ENCODE data around the gene MED9. TPM values are rescaled to one million over a fixed set of nuclear protein-coding genes. Genes with fewer than 3 reads are reported as not detected.

Gene MED9
- total and polyA plus RNA-seq, 2 of the 4 experiments (the other 2 are of a cell fraction): 6.1 to 10.1 TPM

DNA sequence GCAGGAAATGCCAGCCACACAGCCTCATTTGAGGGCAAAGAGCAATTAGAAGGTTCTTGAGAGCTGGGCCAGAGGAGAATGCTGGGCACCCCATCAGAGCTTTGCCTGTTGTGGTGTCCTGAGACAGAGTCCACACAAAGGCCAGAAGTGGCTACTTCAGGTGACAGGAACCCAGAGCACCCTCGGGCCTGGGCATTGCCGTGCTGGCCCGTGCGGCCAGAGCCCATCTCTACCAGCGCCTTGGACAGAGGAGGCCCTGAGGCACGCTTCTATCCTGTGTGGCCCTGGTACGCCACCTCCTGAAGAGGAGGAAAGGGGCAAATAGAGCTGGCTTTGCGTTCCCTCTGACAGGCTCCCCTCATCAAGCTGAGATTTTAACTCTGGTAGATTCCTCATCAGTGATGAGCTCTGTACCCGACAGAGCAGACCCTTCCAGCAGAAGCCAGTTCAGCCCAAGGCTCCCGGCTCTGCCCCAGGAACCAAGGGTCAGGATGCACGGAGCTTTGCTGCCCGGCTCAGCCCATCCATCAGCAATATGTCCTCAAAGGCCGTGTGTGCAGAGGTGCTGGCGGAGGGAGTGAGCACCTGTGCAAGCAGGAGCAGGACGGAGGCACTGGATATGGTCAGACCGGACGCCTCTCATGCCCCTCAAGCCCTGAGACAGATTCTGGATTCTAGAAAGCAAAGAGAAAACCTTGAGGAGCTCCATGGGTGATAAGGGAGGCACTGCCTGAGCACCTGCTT, 22.8 kb downstream of the MED9 start:
- H3K14ac ChIP-seq (replicated peaks; ENCODE audit: low read depth, low read length): no peak overlapping the region
- H4K20me1 ChIP-seq (ENCODE audit: insufficient read depth, low read length): peaks cover 7% of the 10 kb centered on the region; the same call in 1 of the 2 replicates
- no peak overlapping the region for H3K9ac ChIP-seq (ENCODE audit: low read depth, low read length)
- H4K91ac ChIP-seq (ENCODE audit: insufficient read depth, low read depth, low read length): no peak overlapping the region
- H3K4me3 ChIP-seq (ENCODE audit: insufficient read depth, low read depth, low read length): no peak overlapping the region
- intact Hi-C loops (cut with micrococcal nuclease): loop anchor here (5.0 kb wide), 1 partner anchor 113 kb away; no protein-coding TSS in a partner anchor
- H4K5ac ChIP-seq (ENCODE audit: low read depth, low read length): no peak overlapping the region
- dilution Hi-C loops (cut with HindIII; ENCODE audit: low sequenced_read_pairs, unreplicated experiment): no loop called here
- no peak overlapping the region for H3K4me2 ChIP-seq (ENCODE audit: low read depth, low read length)
- H2AK9ac ChIP-seq (replicated peaks; ENCODE audit: low read depth, low read length, poor library complexity): no peak overlapping the region
- no peak overlapping the region for H3K56ac ChIP-seq (ENCODE audit: extremely low read depth, insufficient read depth, low read length)
- no peak overlapping the region for H3K27ac ChIP-seq (ENCODE audit: insufficient read depth, low read length)
- H2BK15ac ChIP-seq (ENCODE audit: low read depth, low read length): no peak overlapping the region
- WGBS, 2 experiments (ENCODE audit: extremely low coverage in 2 of 2, insufficient read length in 1 of 2): 91% methylated on average over 6 of the region's 17 CpGs; no CpG with 5 or more reads in 1 of the 2 experiments
- no peak overlapping the region for H4K8ac ChIP-seq (ENCODE audit: low read depth in 2 of 2, low read length in 2 of 2)
- ATAC-seq (ENCODE audit: low read depth) (no peak), DNase-seq (no peak)
- in situ Hi-C loops (cut with MboI; ENCODE audit: low sequenced_read_pairs): loop anchor here (5.0 kb wide), 3 partner anchors 68 to 143 kb away; no protein-coding TSS in a partner anchor
- no peak overlapping the region for H3K23ac ChIP-seq (ENCODE audit: low read depth, low read length)
- H3K4ac ChIP-seq (ENCODE audit: low read depth, low read length): no peak overlapping the region
- no peaks in the 10 kb centered on the region for H3K9me1 ChIP-seq (ENCODE audit: insufficient read depth, low read length)
- H2BK120ac ChIP-seq (ENCODE audit: low read depth, low read length): no peak overlapping the region
- no peaks in the 10 kb centered on the region for H3K36me3 ChIP-seq (ENCODE audit: control insufficient read depth, insufficient read depth, low read length)
- BruUV-seq (replicated peaks): no TSS peak
- peaks cover 3% of the 10 kb centered on the region; the same call in 1 of the 2 replicates for H3K27me3 ChIP-seq (ENCODE audit: control insufficient read depth, insufficient read depth, low read length)
- no peaks in the 10 kb centered on the region; the same call in 1 of the 2 replicates for H3K9me3 ChIP-seq (ENCODE audit: control insufficient read depth, insufficient read depth, low read length)
- no peak overlapping the region for H2BK20ac ChIP-seq (ENCODE audit: low read depth, low read length)
- no peak overlapping the region for H2AK5ac ChIP-seq (ENCODE audit: low read depth, low read length)
- POLR2A ChIA-PET (ENCODE audit: unreplicated experiment): no interaction called here
- H3K79me1 ChIP-seq (ENCODE audit: low read depth in 1 of 2, low read length in 2 of 2): peaks cover 0 to 4% of the 10 kb centered on the region in 2 experiments; a peak in 1 of 4 replicates
- TF ChIP-seq CTCF (conservative IDR thresholded peaks at IDR 0.05; ENCODE audit: low read depth, low read length) (no peak), SMC3 (IDR thresholded peaks at IDR 0.05; ENCODE audit: low read depth, low read length) (no peak), USF2 (IDR thresholded peaks at IDR 0.05; ENCODE audit: low read depth, low read length) (no peak)
- no peak overlapping the region for H2AFZ ChIP-seq (replicated peaks; ENCODE audit: low read length, poor library complexity)
- H2BK5ac ChIP-seq (ENCODE audit: low read depth, low read length, poor library complexity, severe bottlenecking): no peak overlapping the region
- H3K18ac ChIP-seq (ENCODE audit: low read depth, low read length): no peak overlapping the region
- CTCF ChIA-PET: interaction anchor here (0.6 kb wide), 1 partner anchor 47 kb away, joined by 3 read pairs; no protein-coding TSS in a partner anchor
- H3K4me1 ChIP-seq (ENCODE audit: control insufficient read depth, insufficient read depth, low read length): peaks cover 7% of the 10 kb centered on the region; the same call in 1 of the 2 replicates
